Measurements from ENCODE around the gene RPS6KA2. TPM values are rescaled to one million over a fixed set of nuclear protein-coding genes. Genes with fewer than 3 reads are reported as not detected.
A peak's percentile ranks its signal among the peaks of the same experiment; 100 is the strongest.

RPS6KA2 gene
- total RNA-seq, 2 experiments from 2014 or later, result 3.8 to 4.2 TPM

- H3K27me3 Mint-ChIP-seq, result no peaks in the 10 kb centered on the region
- no peaks in the 10 kb centered on the region for H3K4me1 Mint-ChIP-seq
- H3K36me3 Mint-ChIP-seq, result peaks cover 7% of the 10 kb centered on the region
- H3K4me3 Mint-ChIP-seq, result no peak overlapping the region
- H3K9me3 Mint-ChIP-seq, result peaks cover 1% of the 10 kb centered on the region
- no peak for DNase-seq
- no peak overlapping the region for H3K27ac Mint-ChIP-seq
These were observed 101.5 kb downstream of the RPS6KA2 start for GRCh38 chr6:166525567-166525966.

- Mint-ChIP-seq H3K27ac (no peak overlapping the region), H3K4me3 (no peak overlapping the region), H3K27me3 (no peaks in the 10 kb centered on the region), H3K36me3 (peaks cover 7% of the 10 kb centered on the region), H3K4me1 (no peaks in the 10 kb centered on the region), H3K9me3 (peaks cover 1% of the 10 kb centered on the region)
- DNase-seq, result no peak
These were observed 103.1 kb downstream of the RPS6KA2 start for GRCh38 chr6:166523782-166524559.

- Mint-ChIP-seq H3K36me3 (peaks cover 3% of the 10 kb centered on the region), H3K9me3 (peaks cover 3% of the 10 kb centered on the region), H3K4me1 (no peaks in the 10 kb centered on the region), H3K27ac (no peak overlapping the region), H3K27me3 (no peaks in the 10 kb centered on the region), H3K4me3 (no peak overlapping the region)
- DNase-seq, result no peak
These were observed 105.9 kb downstream of the RPS6KA2 start for GRCh38 chr6:166520905-166521834.

GRCh38 chr6:166516251-166516884, 110.7 kb downstream of the RPS6KA2 start:
- Mint-ChIP-seq H3K27me3 (no peaks in the 10 kb centered on the region), H3K9me3 (peaks cover 3% of the 10 kb centered on the region), H3K36me3 (peaks cover under 1% of the 10 kb centered on the region), H3K4me3 (no peak overlapping the region), H3K4me1 (peaks cover 9% of the 10 kb centered on the region), H3K27ac (no peak overlapping the region)
- DNase-seq, result no peak

- DNase-seq, result peak; percentile 55
- Mint-ChIP-seq H3K9me3 (peaks cover 3% of the 10 kb centered on the region), H3K27me3 (no peaks in the 10 kb centered on the region), H3K36me3 (no peaks in the 10 kb centered on the region), H3K4me3 (no peak overlapping the region), H3K4me1 (peaks cover 9% of the 10 kb centered on the region), H3K27ac (no peak overlapping the region)
These were observed 111.8 kb downstream of the RPS6KA2 start for GRCh38 chr6:166515072-166515810.

GRCh38 chr6:166514196-166514595, 112.9 kb downstream of the RPS6KA2 start:
- Mint-ChIP-seq H3K27me3 (no peaks in the 10 kb centered on the region), H3K9me3 (peaks cover 3% of the 10 kb centered on the region), H3K4me3 (no peak overlapping the region), H3K36me3 (no peaks in the 10 kb centered on the region), H3K27ac (no peak overlapping the region), H3K4me1 (peaks cover 9% of the 10 kb centered on the region)
- no peak for DNase-seq

GRCh38 chr6:166512567-166512966, 114.5 kb downstream of the RPS6KA2 start:
- H3K4me3 Mint-ChIP-seq, result no peak overlapping the region

GRCh38 chr6:166511316-166511715, 115.7 kb downstream of the RPS6KA2 start:
- no peaks in the 10 kb centered on the region for H3K36me3 Mint-ChIP-seq
- H3K27me3 Mint-ChIP-seq, result no peaks in the 10 kb centered on the region
- no peak for DNase-seq
- no peak overlapping the region for H3K4me3 Mint-ChIP-seq
- H3K27ac Mint-ChIP-seq, result no peak overlapping the region
- no peaks in the 10 kb centered on the region for H3K9me3 Mint-ChIP-seq
- H3K4me1 Mint-ChIP-seq, result peaks cover 9% of the 10 kb centered on the region

More at GRCh38 chr6:166512567-166512966, 114.5 kb downstream of the RPS6KA2 start:
- Mint-ChIP-seq H3K4me1 (peaks cover 9% of the 10 kb centered on the region), H3K27me3 (no peaks in the 10 kb centered on the region), H3K9me3 (no peaks in the 10 kb centered on the region), H3K27ac (no peak overlapping the region), H3K36me3 (no peaks in the 10 kb centered on the region)
- peak; percentile 14 for DNase-seq

GRCh38 chr6:166509193-166509592, 117.9 kb downstream of the RPS6KA2 start:
- DNase-seq, result no peak

GRCh38 chr6:166508726-166509125, 118.3 kb downstream of the RPS6KA2 start:
- no peak overlapping the region for H3K4me3 Mint-ChIP-seq
- DNase-seq, result no peak
- no peak overlapping the region for H3K27ac Mint-ChIP-seq
- no peaks in the 10 kb centered on the region for H3K4me1 Mint-ChIP-seq
- H3K36me3 Mint-ChIP-seq, result no peaks in the 10 kb centered on the region
- H3K9me3 Mint-ChIP-seq, result no peaks in the 10 kb centered on the region
- no peaks in the 10 kb centered on the region for H3K27me3 Mint-ChIP-seq

More at GRCh38 chr6:166509193-166509592, 117.9 kb downstream of the RPS6KA2 start:
- H3K36me3 Mint-ChIP-seq, result no peaks in the 10 kb centered on the region
- H3K4me3 Mint-ChIP-seq, result no peak overlapping the region
- H3K4me1 Mint-ChIP-seq, result no peaks in the 10 kb centered on the region
- H3K27me3 Mint-ChIP-seq, result no peaks in the 10 kb centered on the region
- H3K9me3 Mint-ChIP-seq, result no peaks in the 10 kb centered on the region
- no peak overlapping the region for H3K27ac Mint-ChIP-seq

- no peak for DNase-seq
- Mint-ChIP-seq H3K36me3 (no peaks in the 10 kb centered on the region), H3K4me1 (no peaks in the 10 kb centered on the region), H3K4me3 (no peak overlapping the region), H3K27me3 (no peaks in the 10 kb centered on the region), H3K9me3 (no peaks in the 10 kb centered on the region), H3K27ac (no peak overlapping the region)
These were observed 119.1 kb downstream of the RPS6KA2 start for GRCh38 chr6:166507809-166508564.

- Mint-ChIP-seq H3K27me3 (no peaks in the 10 kb centered on the region), H3K4me3 (no peak overlapping the region), H3K9me3 (no peaks in the 10 kb centered on the region), H3K36me3 (no peaks in the 10 kb centered on the region), H3K4me1 (no peaks in the 10 kb centered on the region), H3K27ac (no peak overlapping the region)
- DNase-seq, result no peak
These were observed 119.7 kb downstream of the RPS6KA2 start for GRCh38 chr6:166507380-166507779.

GRCh38 chr6:166505133-166505905, 121.7 kb downstream of the RPS6KA2 start:
- no peak overlapping the region for H3K27ac Mint-ChIP-seq
- H3K27me3 Mint-ChIP-seq, result no peaks in the 10 kb centered on the region
- no peaks in the 10 kb centered on the region for H3K4me1 Mint-ChIP-seq
- no peaks in the 10 kb centered on the region for H3K9me3 Mint-ChIP-seq
- H3K4me3 Mint-ChIP-seq, result no peak overlapping the region
- no peaks in the 10 kb centered on the region for H3K36me3 Mint-ChIP-seq
- DNase-seq, result no peak

All from activated naive CD8-positive, alpha-beta T cell treated with anti-CD3 and anti-CD28 coated beads for 36 hours (primary cell).